MM.1S (cell line): ENCODE data around the gene PAX4.

Source experiments
- DNase-seq: peaks from one replicate; pipeline ENCODE4 v3.0.0-alpha.2; 2015
- H2AFZ ChIP-seq: fragments of 300-600 bp; sonication (generic); 2 replicates; pipeline ENCODE4 v1.6.0; 2016; ENCODE audit warnings: antibody characterized with exemption, low read length
- H3F3A ChIP-seq: fragments of 300-600 bp; sonication (generic); 2 replicates; pipeline ENCODE4 v1.6.1; 2016; ENCODE audit warnings: mild to moderate bottlenecking, antibody characterized with exemption, low read length, moderate library complexity, mixed read lengths; ENCODE audit not compliant: insufficient read depth
- H3K27ac ChIP-seq: fragments of 300-600 bp; sonication (generic); 2 replicates; pipeline ENCODE4 v1.5.1; 2016; ENCODE audit warnings: mild to moderate bottlenecking, low read length
- H3K27me3 ChIP-seq: fragments of 300-600 bp; sonication (generic); replicated peaks from 2 replicates; pipeline ENCODE4 v1.6.0; 2016; ENCODE audit warnings: low read length; ENCODE audit not compliant: insufficient read depth
- H3K36me3 ChIP-seq: fragments of 300-600 bp; sonication (generic); replicated peaks from 2 replicates; pipeline ENCODE4 v1.6.1; 2016; ENCODE audit warnings: mild to moderate bottlenecking, low read length, mixed read lengths; ENCODE audit not compliant: insufficient read depth
- H3K4me1 ChIP-seq: fragments of 300-600 bp; sonication (generic); 2 replicates; pipeline ENCODE4 v1.6.1; 2016; ENCODE audit warnings: low read length, mixed read lengths
- H3K4me2 ChIP-seq: fragments of 300-600 bp; sonication (generic); 2 replicates; pipeline ENCODE4 v1.6.0; 2016; ENCODE audit warnings: low read depth, low read length
- H3K4me3 ChIP-seq: fragments of 300-600 bp; sonication (generic); 2 replicates; pipeline ENCODE4 v1.5.1; 2016; ENCODE audit warnings: low read length, mixed read lengths
- H3K79me2 ChIP-seq: fragments of 300-600 bp; sonication (generic); 2 replicates; pipeline ENCODE4 v1.6.1; 2016; ENCODE audit warnings: mixed run types, low read length, mixed read lengths
- H3K9ac ChIP-seq: fragments of 300-600 bp; sonication (generic); 2 replicates; pipeline ENCODE4 v1.6.1; 2016; ENCODE audit warnings: low read length, mixed read lengths
- H3K9me2 ChIP-seq: fragments of 300-600 bp; sonication (generic); replicated peaks from 2 replicates; pipeline ENCODE4 v1.6.1; 2016; ENCODE audit warnings: mild to moderate bottlenecking, low read length, mixed read lengths; ENCODE audit not compliant: insufficient read depth
- H3K9me3 ChIP-seq: fragments of 300-600 bp; sonication (generic); replicated peaks from 2 replicates; pipeline ENCODE4 v1.6.1; 2016; ENCODE audit warnings: mild to moderate bottlenecking, low read length, mixed read lengths; ENCODE audit not compliant: insufficient read depth
- H4K20me1 ChIP-seq: fragments of 300-600 bp; sonication (generic); 2 replicates; pipeline ENCODE4 v1.6.1; 2016; ENCODE audit warnings: mild to moderate bottlenecking, low read length, moderate library complexity, mixed read lengths; ENCODE audit not compliant: insufficient read depth
- CTCF ChIP-seq: fragments of 300-600 bp; sonication (generic); IDR thresholded peaks from 2 replicates; pipeline ENCODE4 v1.5.1; 2016; ENCODE audit warnings: antibody characterized with exemption, low read length, mixed read lengths
- EZH2 ChIP-seq: fragments of 300-600 bp; sonication (generic); optimal IDR thresholded peaks from 2 replicates; pipeline ENCODE3; 2017; ENCODE audit warnings: low read depth, mild to moderate bottlenecking, antibody characterized with exemption, low read length, mixed read lengths
- EZH2phosphoT487 ChIP-seq: fragments of 300-600 bp; sonication (generic); IDR thresholded peaks from 2 replicates; pipeline ENCODE4 v1.6.1; 2018; ENCODE audit warnings: antibody characterized with exemption, low read length

The PAX4 gene

GRCh38 chr7:127629268-127629854 lies 11.4 kb upstream of the PAX4 start:
- no peak overlapping the region for H3K4me3 ChIP-seq

DNA sequence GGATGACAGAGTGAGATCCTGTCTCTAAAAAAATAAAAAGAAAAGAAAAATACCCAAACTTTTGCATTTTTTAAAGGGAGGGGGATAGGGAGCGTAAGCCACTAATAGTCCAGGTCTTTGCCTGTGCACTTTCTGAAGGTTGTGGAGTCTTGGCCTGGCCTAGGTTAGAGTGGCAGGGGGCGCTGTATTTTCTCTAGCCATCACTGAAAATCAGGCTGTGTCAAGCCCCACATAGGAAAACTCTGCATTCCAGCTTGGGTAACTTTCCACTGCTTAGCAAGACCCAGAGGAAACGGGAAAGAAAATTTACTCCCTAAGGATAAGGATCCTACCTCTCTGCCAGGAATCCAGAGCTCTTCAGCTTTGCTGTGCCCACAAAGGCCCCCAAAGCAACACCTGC lies 10.5 kb upstream of the PAX4 start:
- no peaks in the 10 kb centered on the region for H3K9me3 ChIP-seq
- no peaks in the 10 kb centered on the region for H4K20me1 ChIP-seq
- H3K4me3 ChIP-seq = no peak overlapping the region
- no peak overlapping the region for H3K27ac ChIP-seq
- H3K9ac ChIP-seq = no peak overlapping the region
- no peaks in the 10 kb centered on the region for H3K36me3 ChIP-seq
- no peaks in the 10 kb centered on the region for H3K9me2 ChIP-seq
- no peaks in the 10 kb centered on the region for H3K79me2 ChIP-seq
- no peaks in the 10 kb centered on the region for H3K27me3 ChIP-seq
- no peaks in the 10 kb centered on the region for H3K4me1 ChIP-seq
- no peaks in the 10 kb centered on the region for H3F3A ChIP-seq
- no peak overlapping the region for H3K4me2 ChIP-seq
- TF ChIP-seq EZH2phosphoT487 (no peak), CTCF (peak; percentile 10; the same call in 1 of the 2 replicates)
- DNase-seq = no peak
- no peak overlapping the region for H2AFZ ChIP-seq

More at GRCh38 chr7:127629268-127629854, 11.4 kb upstream of the PAX4 start:
- H3K4me1 ChIP-seq = no peaks in the 10 kb centered on the region
- no peaks in the 10 kb centered on the region for H3K79me2 ChIP-seq
- no peaks in the 10 kb centered on the region for H3K9me2 ChIP-seq
- DNase-seq = peak; percentile 38
- H3K9me3 ChIP-seq = no peaks in the 10 kb centered on the region
- H3K4me2 ChIP-seq = no peak overlapping the region
- no peak overlapping the region for H2AFZ ChIP-seq
- no peaks in the 10 kb centered on the region for H3F3A ChIP-seq
- no peak overlapping the region for H3K27ac ChIP-seq
- no peak for TF ChIP-seq EZH2phosphoT487
- TF ChIP-seq CTCF = peak; percentile 55
- no peak overlapping the region for H3K9ac ChIP-seq
- H3K27me3 ChIP-seq = no peaks in the 10 kb centered on the region
- no peaks in the 10 kb centered on the region for H4K20me1 ChIP-seq
- H3K36me3 ChIP-seq = no peaks in the 10 kb centered on the region

DNA sequence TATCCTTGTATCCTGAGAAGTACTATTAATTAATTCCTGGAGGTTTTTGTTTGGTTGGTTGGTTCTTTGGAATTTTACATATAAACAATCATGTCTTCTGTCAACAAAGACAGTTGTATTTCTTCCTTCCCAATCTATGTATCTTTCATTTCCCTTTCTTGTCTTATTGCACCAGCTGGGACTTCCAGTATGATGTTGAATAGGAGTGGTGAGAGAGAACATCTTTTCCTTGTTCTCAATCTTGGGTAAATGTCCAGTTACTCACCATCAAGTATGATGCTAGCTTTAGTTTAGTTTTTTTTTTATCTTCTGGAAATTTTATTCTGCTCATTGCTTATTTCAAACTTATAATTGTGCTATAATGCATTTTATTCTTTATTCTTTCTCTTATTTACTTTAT lies 7.4 kb upstream of the PAX4 start:
- Histone ChIP-seq H3K4me3 (no peak overlapping the region), H3K9me2 (no peaks in the 10 kb centered on the region), H3K27me3 (no peaks in the 10 kb centered on the region), H3K9ac (no peak overlapping the region), H3K9me3 (no peaks in the 10 kb centered on the region), H3K4me1 (no peaks in the 10 kb centered on the region), H3K79me2 (no peaks in the 10 kb centered on the region), H3K4me2 (no peak overlapping the region), H3K27ac (no peak overlapping the region), H3K36me3 (no peaks in the 10 kb centered on the region), H3F3A (no peaks in the 10 kb centered on the region), H2AFZ (no peak overlapping the region), H4K20me1 (no peaks in the 10 kb centered on the region)
- DNase-seq = no peak
- no peak for TF ChIP-seq EZH2
- TF ChIP-seq EZH2phosphoT487 = no peak
- no peak for TF ChIP-seq CTCF
